ENCODE measurements around the gene PTGDS. TPM values are rescaled to one million over a fixed set of nuclear protein-coding genes. Genes with fewer than 3 reads are reported as not detected.

The PTGDS gene
- total RNA-seq, 4 donors from 2014 or later, result 10.4 to 77.9 (median 51.6) TPM

DNA sequence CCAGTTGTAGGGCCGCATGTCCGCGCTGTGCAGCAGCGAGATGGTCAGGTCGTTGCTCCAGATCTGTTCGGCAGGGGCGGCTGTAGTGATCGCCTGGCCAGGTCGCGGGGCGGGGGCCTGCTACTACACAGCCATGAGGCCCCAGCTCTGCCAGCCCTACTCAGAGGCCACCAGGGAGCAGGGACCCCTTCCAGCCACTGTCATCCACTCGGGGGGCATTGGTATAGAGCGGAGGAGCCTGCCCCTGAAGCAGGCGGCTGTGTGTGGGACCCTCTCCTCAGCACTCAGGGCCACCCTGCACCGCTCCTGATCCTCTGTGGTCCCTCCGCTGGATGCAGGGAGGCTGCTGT, 34.4 kb upstream of the PTGDS start:
- H3K27ac ChIP-seq (replicated peaks in 1 of 4), result no peak overlapping the region
- H3K36me3 ChIP-seq, result peaks cover 30 to 46% (median 46%) of the 10 kb centered on the region in 4 donors
- TF ChIP-seq, protein P1, sequence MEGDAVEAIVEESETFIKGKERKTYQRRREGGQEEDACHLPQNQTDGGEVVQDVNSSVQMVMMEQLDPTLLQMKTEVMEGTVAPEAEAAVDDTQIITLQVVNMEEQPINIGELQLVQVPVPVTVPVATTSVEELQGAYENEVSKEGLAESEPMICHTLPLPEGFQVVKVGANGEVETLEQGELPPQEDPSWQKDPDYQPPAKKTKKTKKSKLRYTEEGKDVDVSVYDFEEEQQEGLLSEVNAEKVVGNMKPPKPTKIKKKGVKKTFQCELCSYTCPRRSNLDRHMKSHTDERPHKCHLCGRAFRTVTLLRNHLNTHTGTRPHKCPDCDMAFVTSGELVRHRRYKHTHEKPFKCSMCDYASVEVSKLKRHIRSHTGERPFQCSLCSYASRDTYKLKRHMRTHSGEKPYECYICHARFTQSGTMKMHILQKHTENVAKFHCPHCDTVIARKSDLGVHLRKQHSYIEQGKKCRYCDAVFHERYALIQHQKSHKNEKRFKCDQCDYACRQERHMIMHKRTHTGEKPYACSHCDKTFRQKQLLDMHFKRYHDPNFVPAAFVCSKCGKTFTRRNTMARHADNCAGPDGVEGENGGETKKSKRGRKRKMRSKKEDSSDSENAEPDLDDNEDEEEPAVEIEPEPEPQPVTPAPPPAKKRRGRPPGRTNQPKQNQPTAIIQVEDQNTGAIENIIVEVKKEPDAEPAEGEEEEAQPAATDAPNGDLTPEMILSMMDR (IDR thresholded peaks at IDR 0.05), result no peak
- TF ChIP-seq EP300 (IDR thresholded peaks at IDR 0.05) (no peak), POLR2A (IDR thresholded peaks at IDR 0.05; ENCODE audit: low read depth) (no peak), POLR2AphosphoS5 (IDR thresholded peaks at IDR 0.05) (no peak)
- intact Hi-C loops (cut with DNase I), result no loop called here
- DNase-seq (ENCODE audit: extremely low spot score), result no peak
- H3K4me3 ChIP-seq, result peak overlapping the region; percentile 69 to 99 (median 94)
- H3K27me3 ChIP-seq, result peaks cover 0 to 3% (median 0%) of the 10 kb centered on the region in 4 donors
- peaks cover 26 to 38% (median 29%) of the 10 kb centered on the region in 4 donors for H3K4me1 ChIP-seq
- H3K9me3 ChIP-seq, result no peaks in the 10 kb centered on the region
- 98% methylated on average over 12 of the region's 16 CpGs for WGBS

DNA sequence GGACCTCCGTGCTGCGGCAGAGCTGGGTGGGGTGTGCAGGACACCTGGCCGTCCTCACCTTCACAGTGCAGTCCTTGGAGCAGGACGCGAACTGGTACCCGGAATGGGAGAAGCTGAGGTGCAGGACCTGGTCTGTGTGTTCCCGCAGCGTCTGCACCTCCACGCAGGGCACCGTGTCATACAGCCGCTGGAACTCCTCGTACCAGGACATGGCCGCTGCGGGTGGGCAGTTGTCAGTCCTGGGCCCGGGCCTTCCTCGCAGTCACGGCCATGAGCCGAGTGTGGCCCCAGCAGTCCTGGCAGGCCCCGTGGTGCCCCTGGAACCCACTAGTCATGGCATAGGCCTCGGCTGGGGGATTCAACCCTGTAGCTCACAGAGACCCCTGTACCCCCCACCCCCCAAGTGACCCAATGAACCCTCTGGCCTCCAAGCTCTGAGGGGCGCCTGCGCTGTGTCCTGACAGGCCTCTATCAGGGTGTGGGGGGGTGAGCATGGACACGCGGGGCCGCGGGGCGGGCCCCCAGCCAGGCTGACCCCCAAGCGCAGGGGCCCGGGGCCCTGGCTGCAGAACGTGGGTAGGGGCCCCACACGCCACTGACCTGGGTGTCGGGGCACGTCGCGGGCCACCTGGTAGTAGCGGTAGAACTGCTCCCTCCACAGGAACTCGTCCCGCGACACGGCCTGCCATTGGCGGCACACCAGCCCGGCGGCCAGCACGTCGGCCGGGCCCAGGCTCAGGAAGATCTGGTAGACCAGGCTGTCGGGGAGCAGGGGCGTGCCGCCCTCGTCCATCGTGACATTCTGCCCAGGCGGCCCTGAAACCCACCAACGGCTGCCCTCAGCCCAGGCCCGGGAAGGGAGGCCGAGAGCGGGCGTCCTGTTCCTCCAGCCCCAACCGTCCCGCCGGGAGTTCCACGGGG, 33.8 kb upstream of the PTGDS start:
- peak overlapping the region; percentile 82 to 95 (median 94) for H3K27ac ChIP-seq (replicated peaks in 1 of 4)
- intact Hi-C loops (cut with DNase I), result no loop called here
- DNase-seq (ENCODE audit: extremely low spot score), result no peak

DNA sequence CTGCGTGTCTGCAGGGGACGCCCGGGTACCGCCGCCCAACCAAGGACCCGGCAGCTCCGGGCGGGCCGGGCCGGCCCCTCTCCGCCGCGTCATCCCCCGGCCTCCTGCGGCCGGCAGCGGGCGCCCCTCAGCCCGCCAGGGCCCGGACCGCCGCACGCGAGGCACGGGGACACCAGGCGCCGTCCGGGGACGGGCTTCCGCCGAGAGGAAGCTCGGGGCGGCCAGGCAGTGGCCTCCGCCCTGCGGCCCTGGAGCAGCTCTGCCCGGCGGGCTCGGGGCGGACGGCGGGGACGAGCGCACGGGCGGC, 33.1 kb upstream of the PTGDS start:
- Histone ChIP-seq H3K27me3 (peaks cover 0 to 3% (median 0%) of the 10 kb centered on the region in 4 donors), H3K4me3 (peak overlapping the region; percentile 69 to 99 (median 94)), H3K36me3 (peaks cover 30 to 41% (median 41%) of the 10 kb centered on the region in 4 donors), H3K4me1 (peaks cover 35 to 49% (median 38%) of the 10 kb centered on the region in 4 donors), H3K9me3 (no peaks in the 10 kb centered on the region), H3K27ac (replicated peaks in 1 of 4) (peak overlapping the region; percentile 82 to 95 (median 94))
- no peak for DNase-seq (ENCODE audit: extremely low spot score)
- TF ChIP-seq EP300 (IDR thresholded peaks at IDR 0.05), result no peak
- TF ChIP-seq, protein P1 (IDR thresholded peaks at IDR 0.05), result no peak
- no peak for TF ChIP-seq POLR2AphosphoS5 (IDR thresholded peaks at IDR 0.05)
- no peak for TF ChIP-seq POLR2A (IDR thresholded peaks at IDR 0.05; ENCODE audit: low read depth)
- intact Hi-C loops (cut with DNase I), result no loop called here
- WGBS, result no CpG with 5 or more reads among the region's 45 CpGs

More for the DNA sequence above, 33.8 kb upstream of the PTGDS start:
- TF ChIP-seq POLR2A (IDR thresholded peaks at IDR 0.05; ENCODE audit: low read depth), result no peak
- no peak for TF ChIP-seq EP300 (IDR thresholded peaks at IDR 0.05)
- TF ChIP-seq, protein P1 (IDR thresholded peaks at IDR 0.05), result no peak
- TF ChIP-seq POLR2AphosphoS5 (IDR thresholded peaks at IDR 0.05), result no peak
- WGBS, result 76% methylated on average over 10 of the region's 61 CpGs
- H3K27me3 ChIP-seq, result peaks cover 0 to 3% (median 0%) of the 10 kb centered on the region in 4 donors
- H3K4me3 ChIP-seq, result peak overlapping the region; percentile 69 to 99 (median 94)
- peaks cover 32 to 44% (median 34%) of the 10 kb centered on the region in 4 donors for H3K4me1 ChIP-seq
- peaks cover 30 to 46% (median 44%) of the 10 kb centered on the region in 4 donors for H3K36me3 ChIP-seq
- H3K9me3 ChIP-seq, result no peaks in the 10 kb centered on the region

DNA sequence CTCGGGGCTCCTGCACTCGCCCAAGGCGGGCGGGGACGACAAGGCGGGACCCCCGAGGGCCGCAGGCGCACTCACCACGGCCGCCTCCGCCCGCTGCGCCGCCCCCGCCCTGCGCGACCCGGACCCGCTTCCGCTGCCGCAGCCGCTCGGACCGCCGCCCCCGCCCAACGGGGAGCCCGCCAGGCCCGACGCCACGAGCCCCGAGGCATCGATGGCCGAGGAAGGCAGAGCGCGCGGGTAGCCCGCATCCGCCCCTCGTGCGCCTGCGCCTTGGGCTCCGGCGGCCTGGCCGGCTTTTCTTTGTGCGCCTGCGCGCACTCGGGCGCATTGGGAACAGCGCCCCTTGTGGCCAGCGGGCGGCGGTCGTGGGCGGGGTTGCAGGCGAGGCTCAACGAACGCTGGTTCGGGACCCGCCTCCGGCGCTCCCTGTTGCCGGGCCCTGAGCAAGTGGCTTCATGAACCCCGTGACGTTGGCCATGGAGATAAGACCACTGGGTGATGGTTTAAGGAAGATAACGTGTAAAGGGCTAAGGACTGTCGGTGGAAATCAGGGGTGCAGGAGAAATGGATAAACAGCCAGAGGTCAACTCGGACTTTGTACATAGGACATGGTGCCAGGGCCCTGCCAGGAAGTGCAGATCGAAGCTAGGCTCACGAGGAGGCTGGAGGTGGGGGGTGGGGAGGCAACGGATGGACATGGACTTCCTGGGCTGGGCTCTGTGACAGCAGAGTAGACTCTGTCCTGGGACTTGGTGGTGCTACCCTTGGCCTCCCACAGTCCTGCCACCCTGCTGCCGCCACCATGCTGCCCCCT, 32.6 kb upstream of the PTGDS start, which contains the start of the genes C8G and FBXW5:
TSS of gene C8G (plus strand) at position 725 of the 814 bp plus-strand sequence. CDS start at position 803, 78 bp downstream.
TSS of gene FBXW5 (minus strand) at position 220 of the 814 bp plus-strand sequence. CDS start 655 bp downstream, outside the sequence.
- TF ChIP-seq POLR2A (IDR thresholded peaks at IDR 0.05; ENCODE audit: low read depth) (no peak), EP300 (IDR thresholded peaks at IDR 0.05) (no peak), POLR2AphosphoS5 (IDR thresholded peaks at IDR 0.05) (peak; percentile 61 to 93)
- TF ChIP-seq, protein P1 (IDR thresholded peaks at IDR 0.05), result peak in 2 of 3 experiments; percentile 99
- Histone ChIP-seq H3K4me1 (peaks cover 39 to 54% (median 42%) of the 10 kb centered on the region in 4 donors), H3K27ac (replicated peaks in 1 of 4) (peak within 1 kb of the TSS; percentile 82 to 95 (median 94)), H3K4me3 (peak within 1 kb of the TSS; percentile 69 to 99 (median 94)), H3K9me3 (no peaks in the 10 kb centered on the region), H3K36me3 (peaks cover 30 to 36% (median 35%) of the 10 kb centered on the region in 4 donors), H3K27me3 (peaks cover 0 to 3% (median 0%) of the 10 kb centered on the region in 4 donors)
- 14% methylated on average over 17 of the region's 74 CpGs for WGBS
- intact Hi-C loops (cut with DNase I), result loop anchor here (5.0 kb wide), 2 partner anchors 48 to 93 kb away; partner anchors contain the start of gene PAXX
- DNase-seq (ENCODE audit: extremely low spot score), result peak; percentile 96

All from esophagus muscularis mucosa (tissue), 4 donors.